A673 (cell line): ENCODE data around the gene ADGRB2. TPM values are rescaled to one million over a fixed set of nuclear protein-coding genes. Genes with fewer than 3 reads are reported as not detected.

Source experiments
- BruUV-seq: library from RNA; stranded (reverse); fragments of 400-500 nt; replicated peaks from 2 replicates; lab custom pipeline; 2021; lab: Mats Ljungman, UMichigan
- CTCF ChIA-PET: fragments of 300-600 bp; sonication (Branson Sonifier 250); formaldehyde crosslinking; loops from one replicate; lab custom pipeline; 2022; ENCODE audit warnings: antibody characterized with exemption; lab: Charles Lee
- POLR2A ChIA-PET: fragments of 300-600 bp; sonication (Branson Sonifier 250); formaldehyde crosslinking; loops from one replicate; lab custom pipeline; 2022; ENCODE audit warnings: antibody characterized with exemption; ENCODE audit not compliant: low non-redundant PET; lab: Charles Lee
- DNase-seq: peaks from one replicate; pipeline ENCODE4 v3.0.0-alpha.2; 2015; ENCODE audit warnings: low spot score
- H3K27ac ChIP-seq: fragments of 200-600 bp; sonication (generic); 2 replicates; pipeline ENCODE4 v1.5.1; 2016; ENCODE audit warnings: mixed run types, low read depth, mild to moderate bottlenecking, mixed read lengths, antibody characterized with exemption, low read length; ENCODE audit not compliant: poor library complexity, severe bottlenecking
- H3K27me3 ChIP-seq: fragments of 200-600 bp; sonication (generic); replicated peaks from 2 replicates; pipeline ENCODE4 v1.6.1; 2017; ENCODE audit warnings: mixed run types, low read depth, mild to moderate bottlenecking, mixed read lengths, antibody characterized with exemption, low read length; ENCODE audit not compliant: insufficient read depth, poor library complexity
- H3K36me3 ChIP-seq: fragments of 200-600 bp; sonication (generic); 2 replicates; pipeline ENCODE4 v1.6.1; 2016; ENCODE audit warnings: mixed run types, mild to moderate bottlenecking, mixed read lengths, antibody characterized with exemption, low read length; ENCODE audit not compliant: insufficient read depth, poor library complexity, severe bottlenecking
- H3K4me1 ChIP-seq: fragments of 200-600 bp; sonication (generic); 2 replicates; pipeline ENCODE4 v1.6.1; 2017; ENCODE audit warnings: mixed run types, mild to moderate bottlenecking, mixed read lengths, antibody characterized with exemption, low read length; ENCODE audit not compliant: insufficient read depth, poor library complexity, severe bottlenecking
- H3K4me3 ChIP-seq: fragments of 200-600 bp; sonication (generic); 2 replicates; pipeline ENCODE4 v1.5.1; 2016; ENCODE audit warnings: low read depth, mixed run types, mild to moderate bottlenecking, mixed read lengths, low read length; ENCODE audit not compliant: poor library complexity, severe bottlenecking
- H3K9me3 ChIP-seq: fragments of 200-600 bp; sonication (generic); 2 replicates; pipeline ENCODE4 v1.6.1; 2016; ENCODE audit warnings: mixed run types, low read depth, mild to moderate bottlenecking, mixed read lengths, antibody characterized with exemption, low read length; ENCODE audit not compliant: poor library complexity, severe bottlenecking
- EZH2 ChIP-seq: fragments of 200-600 bp; sonication (generic); IDR thresholded peaks from 2 replicates; pipeline ENCODE4 v1.6.1; 2017; ENCODE audit warnings: borderline replicate concordance, low read depth, mild to moderate bottlenecking, mixed read lengths, antibody characterized with exemption, low read length; ENCODE audit not compliant: poor library complexity, severe bottlenecking
- intact Hi-C: fragments of 100-400 bp; cut with micrococcal nuclease; formaldehyde crosslinking; loops from one replicate; pipeline ENCODE4 v1.10.0; 2022; ENCODE audit not compliant: unreplicated experiment
- total RNA-seq: library from RNA; stranded (reverse); gene quantifications from 2 replicates; pipeline ENCODE4 v1.2.3, GENCODE V29; 2021
- TF ChIP-seq, protein P1 (sequence below): fragments of 300-800, 200-600 bp; sonication (generic); conservative IDR thresholded peaks from 2 replicates; pipeline ENCODE4 v1.5.1; 2017; ENCODE audit warnings: low read depth, mild to moderate bottlenecking, antibody characterized with exemption, low read length, moderate library complexity, mixed read lengths

The ADGRB2 gene
- total RNA-seq, 1 experiment from 2014 or later: 5.9 TPM

DNA sequence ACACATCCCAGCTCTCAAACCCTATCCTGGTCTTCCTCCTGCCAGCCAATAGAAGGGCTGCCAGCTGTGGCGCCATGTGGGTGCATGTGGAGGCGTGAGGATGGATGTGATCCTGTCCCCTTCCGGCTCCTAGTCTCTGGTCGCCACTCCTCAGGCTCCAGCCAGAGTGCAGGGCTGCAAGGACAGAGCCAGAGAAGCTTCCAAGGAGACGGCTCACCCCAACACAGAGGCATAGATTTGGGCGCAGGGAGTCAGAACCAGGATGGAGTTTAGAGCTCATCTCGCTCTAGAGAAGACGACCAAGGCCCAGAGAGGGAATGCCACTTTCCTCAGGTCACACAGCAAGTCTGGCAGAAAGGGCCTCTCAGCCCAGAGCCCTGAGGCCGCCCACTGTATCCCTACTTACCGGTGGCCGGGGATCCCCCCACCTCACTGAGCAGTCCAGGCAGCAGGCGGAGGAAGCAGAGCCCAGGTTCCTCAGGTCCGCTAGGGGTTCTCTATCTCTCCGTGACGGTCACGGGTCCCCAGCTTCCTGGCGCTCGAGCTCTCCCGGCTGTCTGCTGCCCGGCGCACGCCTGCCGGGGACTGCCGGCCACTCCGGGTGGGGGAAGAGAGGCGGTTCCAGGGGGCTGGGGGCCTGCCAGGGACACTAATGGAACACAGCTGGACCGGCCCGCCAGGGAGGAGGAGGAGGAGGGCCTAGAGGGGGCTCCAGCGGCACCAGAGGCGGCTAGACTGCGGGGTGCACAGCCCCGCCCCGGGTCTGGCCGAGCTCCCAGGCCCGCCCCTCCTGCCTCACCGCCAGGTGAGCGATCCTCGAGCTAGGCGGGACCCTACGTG, 60.5 kb downstream of the ADGRB2 start, which contains the start of gene COL16A1:
TSS of gene COL16A1 (minus strand) at position 587 of the 840 bp plus-strand sequence. CDS start 1,824 bp downstream, outside the sequence.
- Histone ChIP-seq H3K4me1 (peaks cover 59% of the 10 kb centered on the region), H3K9me3 (no peaks in the 10 kb centered on the region), H3K4me3 (peak within 1 kb of the TSS; percentile 41), H3K27ac (peak within 1 kb of the TSS; percentile 75), H3K27me3 (no peaks in the 10 kb centered on the region), H3K36me3 (no peaks in the 10 kb centered on the region)
- TF ChIP-seq EZH2: no peak
- TF ChIP-seq, protein P1, sequence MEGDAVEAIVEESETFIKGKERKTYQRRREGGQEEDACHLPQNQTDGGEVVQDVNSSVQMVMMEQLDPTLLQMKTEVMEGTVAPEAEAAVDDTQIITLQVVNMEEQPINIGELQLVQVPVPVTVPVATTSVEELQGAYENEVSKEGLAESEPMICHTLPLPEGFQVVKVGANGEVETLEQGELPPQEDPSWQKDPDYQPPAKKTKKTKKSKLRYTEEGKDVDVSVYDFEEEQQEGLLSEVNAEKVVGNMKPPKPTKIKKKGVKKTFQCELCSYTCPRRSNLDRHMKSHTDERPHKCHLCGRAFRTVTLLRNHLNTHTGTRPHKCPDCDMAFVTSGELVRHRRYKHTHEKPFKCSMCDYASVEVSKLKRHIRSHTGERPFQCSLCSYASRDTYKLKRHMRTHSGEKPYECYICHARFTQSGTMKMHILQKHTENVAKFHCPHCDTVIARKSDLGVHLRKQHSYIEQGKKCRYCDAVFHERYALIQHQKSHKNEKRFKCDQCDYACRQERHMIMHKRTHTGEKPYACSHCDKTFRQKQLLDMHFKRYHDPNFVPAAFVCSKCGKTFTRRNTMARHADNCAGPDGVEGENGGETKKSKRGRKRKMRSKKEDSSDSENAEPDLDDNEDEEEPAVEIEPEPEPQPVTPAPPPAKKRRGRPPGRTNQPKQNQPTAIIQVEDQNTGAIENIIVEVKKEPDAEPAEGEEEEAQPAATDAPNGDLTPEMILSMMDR: no peak
- intact Hi-C loops: loop anchor here (2.0 kb wide), 1 partner anchor 37 kb away; no protein-coding TSS in a partner anchor
- ChIA-PET POLR2A (interaction anchor here (0.6 kb wide), 1 partner anchor 85 kb away, joined by 4 read pairs; no protein-coding TSS in a partner anchor), CTCF (interaction anchor here (1.0 to 1.7 kb wide), 3 partner anchors 11 to 42 kb away, joined by 3 to 6 read pairs (median 4); no protein-coding TSS in a partner anchor)
- no TSS peak for BruUV-seq
- DNase-seq: peak; percentile 50

DNA sequence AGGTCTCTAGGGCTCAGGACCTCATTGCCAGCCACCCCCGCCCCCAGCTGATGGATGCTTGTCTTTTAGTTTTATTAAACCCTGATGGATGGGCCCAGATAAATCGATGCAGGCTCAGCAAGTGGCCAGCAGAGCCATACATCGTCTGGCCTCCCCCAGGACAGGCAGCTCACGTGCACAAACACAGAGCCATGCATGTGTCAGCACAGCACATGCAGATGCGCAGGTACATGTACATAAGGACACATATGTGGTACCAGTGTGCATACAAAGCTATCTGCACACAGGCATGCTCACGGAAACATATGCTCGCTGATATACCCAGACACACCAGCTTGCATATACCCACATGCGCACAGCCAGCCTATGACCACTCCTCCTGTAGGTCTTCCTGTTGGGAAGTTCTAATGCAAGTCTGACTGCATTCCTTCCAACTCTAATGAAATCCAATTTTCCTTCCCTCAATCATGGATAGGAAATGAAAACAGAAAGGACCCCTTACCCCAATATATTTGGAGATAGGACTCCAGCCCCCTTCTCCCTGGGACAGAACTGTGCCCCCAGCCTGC, 61.2 kb downstream of the ADGRB2 start:
- ChIA-PET CTCF (interaction anchor here (1.4 kb wide), 1 partner anchor 13 kb away, joined by 4 read pairs; no protein-coding TSS in a partner anchor), POLR2A (no interaction called here)
- H3K9me3 ChIP-seq: no peaks in the 10 kb centered on the region
- DNase-seq: no peak
- peaks cover 52% of the 10 kb centered on the region for H3K4me1 ChIP-seq
- H3K36me3 ChIP-seq: no peaks in the 10 kb centered on the region
- intact Hi-C loops: no loop called here
- peak overlapping the region; percentile 41 for H3K4me3 ChIP-seq
- BruUV-seq: TSS peak; percentile 73
- no peak for TF ChIP-seq EZH2
- TF ChIP-seq, protein P1: no peak
- H3K27me3 ChIP-seq: no peaks in the 10 kb centered on the region
- H3K27ac ChIP-seq: no peak overlapping the region

DNA sequence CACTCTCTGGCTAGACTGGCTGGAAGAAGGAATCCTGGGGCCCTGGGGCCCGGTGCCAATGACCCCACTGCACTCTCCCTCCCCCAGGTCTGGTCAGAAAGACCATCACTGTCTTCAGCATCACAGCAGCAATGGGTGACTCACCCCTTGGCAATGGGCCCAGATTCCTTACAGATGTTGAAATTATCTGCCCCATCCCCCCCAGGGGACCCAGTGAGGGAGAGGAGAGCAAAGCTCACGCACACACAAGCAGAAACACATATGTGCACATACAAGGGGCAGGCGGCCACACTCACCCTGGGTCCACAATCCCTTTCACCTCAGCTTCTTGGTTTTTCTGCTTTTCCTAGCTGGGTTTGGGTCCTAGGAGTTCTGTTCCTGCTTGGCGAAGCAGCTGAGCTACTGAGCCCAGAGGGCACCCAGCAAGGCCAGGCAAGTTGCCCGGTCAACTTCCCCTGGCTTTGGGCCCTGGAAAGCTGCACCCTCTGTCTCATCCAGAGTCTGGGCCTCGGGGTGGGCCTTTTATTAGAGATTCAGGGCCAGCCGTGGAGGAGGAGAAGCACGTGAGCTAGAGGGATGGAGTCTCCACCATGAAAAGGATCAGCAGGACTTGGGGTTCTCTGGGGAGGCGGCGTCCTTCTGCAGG, 62.9 kb downstream of the ADGRB2 start:
- intact Hi-C loops: no loop called here
- ChIA-PET CTCF (interaction anchor here (0.5 kb wide), 1 partner anchor 819 kb away, joined by 7 read pairs; no protein-coding TSS in a partner anchor), POLR2A (no interaction called here)
- TF ChIP-seq, protein P1: no peak
- no peak for TF ChIP-seq EZH2
- H3K27ac ChIP-seq: peak overlapping the region; percentile 55
- H3K36me3 ChIP-seq: no peaks in the 10 kb centered on the region
- H3K4me3 ChIP-seq: no peak overlapping the region
- H3K27me3 ChIP-seq: no peaks in the 10 kb centered on the region
- H3K4me1 ChIP-seq: peaks cover 46% of the 10 kb centered on the region
- BruUV-seq: no TSS peak
- no peaks in the 10 kb centered on the region for H3K9me3 ChIP-seq
- peak; percentile 91 for DNase-seq
